Activated CD4-positive, alpha-beta T cell treated with anti-CD3 and anti-CD28 coated beads, Interleukin-2, amount 50 U/mL, for 1 hour (primary cell): ENCODE data around the gene RAB17.
A peak's percentile ranks its signal among the peaks of the same experiment; 100 is the strongest.

Experiments used
- DNase-seq: peaks from one replicate; pipeline ENCODE4 v3.0.0-alpha.2; 2020

RAB17 gene, protein sequence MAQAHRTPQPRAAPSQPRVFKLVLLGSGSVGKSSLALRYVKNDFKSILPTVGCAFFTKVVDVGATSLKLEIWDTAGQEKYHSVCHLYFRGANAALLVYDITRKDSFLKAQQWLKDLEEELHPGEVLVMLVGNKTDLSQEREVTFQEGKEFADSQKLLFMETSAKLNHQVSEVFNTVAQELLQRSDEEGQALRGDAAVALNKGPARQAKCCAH

DNA sequence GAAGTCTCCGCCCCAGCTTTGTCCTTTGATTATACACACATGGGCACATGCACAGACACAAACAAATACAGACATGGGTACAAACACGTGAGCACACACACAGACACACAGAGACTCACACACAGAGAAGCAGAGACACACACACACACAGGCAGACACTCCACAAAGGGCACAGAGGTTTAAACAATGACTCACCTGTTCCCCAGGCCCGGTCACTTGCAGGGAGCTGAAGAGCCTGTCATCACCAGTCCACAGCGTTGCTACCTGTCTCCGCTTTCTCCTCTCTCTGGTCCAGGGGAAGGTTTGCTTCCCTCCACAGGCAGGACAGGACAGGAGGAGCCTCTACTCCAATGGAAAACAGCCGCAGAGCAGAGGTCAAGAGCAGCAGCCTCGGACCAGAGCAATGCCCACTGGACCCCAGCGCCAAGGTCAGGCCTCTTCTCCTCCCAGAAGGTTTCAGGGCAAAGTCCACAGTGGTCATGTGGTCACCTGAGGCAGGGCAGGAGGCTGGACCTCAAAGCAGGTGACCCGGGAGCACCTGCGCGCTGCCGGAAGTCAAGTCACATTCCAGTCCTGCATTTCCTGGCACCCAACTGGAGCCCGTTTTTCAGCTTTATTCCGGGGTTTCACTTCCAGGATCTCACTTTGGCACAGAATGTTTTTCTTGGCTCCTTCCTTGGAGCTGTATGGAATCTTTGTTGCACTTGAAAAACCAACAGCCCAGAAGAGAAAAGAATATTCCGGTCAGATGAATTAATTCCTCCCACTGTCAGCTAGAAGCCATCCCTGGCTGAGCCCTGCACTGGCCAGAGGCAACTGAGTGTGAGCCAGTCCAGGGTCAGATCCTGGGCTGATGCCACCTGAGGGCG lies at the start of gene RAB17:
Gene RAB17, minus strand, starts transcription at position 463 of the 869 bp plus-strand sequence. CDS start 4,580 bp downstream, outside the sequence.
- DNase-seq, result no peak

- no peak for DNase-seq
These were observed 49.3 kb upstream of the RAB17 start for GRCh38 chr2:237639836-237640220.

- DNase-seq, result no peak
These were observed 48.7 kb upstream of the RAB17 start for GRCh38 chr2:237639052-237639835.

DNA sequence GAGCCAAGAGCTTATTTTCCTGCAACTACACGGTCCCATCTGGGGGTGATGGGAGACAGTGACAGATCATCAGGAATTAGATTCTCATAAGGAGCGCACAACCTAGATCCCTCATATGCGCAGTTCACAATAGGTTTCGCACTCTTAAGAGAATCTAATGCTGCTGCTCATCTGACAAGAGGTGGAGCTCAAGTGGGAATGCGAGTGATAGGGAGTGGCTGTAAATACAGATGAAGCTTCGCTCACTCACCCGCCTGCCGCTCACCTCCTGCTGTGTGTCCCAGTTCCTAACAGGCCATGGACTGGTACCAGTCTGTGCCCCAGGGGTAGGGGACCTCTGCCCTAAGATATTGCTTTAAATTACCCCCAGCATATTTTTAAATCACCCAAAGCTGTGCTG lies 47.6 kb upstream of the RAB17 start:
- DNase-seq, result no peak

GRCh38 chr2:237637429-237638135 lies 47.0 kb upstream of the RAB17 start:
- DNase-seq, result no peak

- no peak for DNase-seq
These were observed 46.0 kb upstream of the RAB17 start for GRCh38 chr2:237636578-237636977.

DNA sequence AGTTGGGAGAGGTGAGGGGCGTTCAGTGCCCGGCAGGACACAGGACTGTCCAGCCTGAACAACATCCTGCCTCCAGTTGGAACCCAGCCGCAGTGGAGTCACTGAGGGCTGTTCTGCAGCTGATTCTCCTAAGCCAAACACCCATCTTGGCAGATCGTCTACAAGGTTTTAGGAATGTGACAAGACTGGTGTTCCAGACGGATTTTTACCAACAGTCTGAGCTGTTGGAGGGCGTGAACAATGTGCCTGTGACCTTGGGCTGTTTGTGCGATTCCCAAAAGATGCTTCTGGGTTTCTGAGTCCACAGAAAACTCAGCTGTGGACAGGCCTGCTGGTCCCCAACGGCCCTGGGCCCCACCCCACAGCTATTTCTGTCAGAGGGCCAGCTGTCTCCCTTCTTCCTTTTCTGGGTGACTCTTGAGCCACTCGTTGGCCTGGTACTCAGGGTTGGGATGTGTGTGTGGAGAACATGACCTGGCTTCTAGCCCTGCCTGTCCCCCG lies 42.6 kb upstream of the RAB17 start:
- no peak for DNase-seq

GRCh38 chr2:237631801-237632585 lies 41.5 kb upstream of the RAB17 start:
- no peak for DNase-seq

DNA sequence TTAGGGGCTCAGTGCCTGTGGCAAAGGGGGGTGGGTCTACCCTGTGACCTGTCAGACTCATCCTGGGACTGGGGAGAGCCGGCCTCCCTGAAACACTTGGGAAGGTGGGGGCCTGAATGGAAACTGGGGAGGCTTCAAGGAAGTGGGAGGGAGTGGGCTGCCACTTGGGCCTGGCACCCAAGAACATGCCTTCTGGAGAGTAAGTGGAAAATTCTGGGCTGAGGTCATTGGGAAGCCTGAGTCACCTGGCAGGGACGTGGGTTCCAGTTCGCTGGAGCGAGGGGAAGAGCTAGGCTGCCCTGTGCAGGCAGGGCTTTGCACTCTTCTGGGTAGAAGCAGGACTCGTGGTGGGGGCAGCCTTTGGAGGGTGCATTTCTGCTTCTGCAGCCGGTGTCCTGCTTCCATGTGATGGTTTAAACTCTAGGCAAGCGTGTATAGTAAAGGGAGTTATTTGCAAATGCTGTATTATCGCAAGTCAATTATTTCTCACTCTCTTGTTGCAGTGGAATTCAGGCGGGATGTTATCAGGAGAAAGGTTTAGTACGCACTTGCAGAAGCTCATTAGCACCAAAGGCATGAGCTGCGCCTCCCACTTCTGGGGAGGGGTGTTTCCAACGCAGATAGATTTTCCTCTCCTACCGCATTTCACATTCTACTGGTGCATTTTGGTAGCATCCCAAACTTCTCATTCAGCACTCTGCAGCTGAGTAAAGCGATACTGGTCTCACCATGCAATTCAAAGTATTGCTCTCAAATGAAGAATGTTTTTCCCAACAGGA lies 40.7 kb upstream of the RAB17 start:
- DNase-seq, result no peak

GRCh38 chr2:237630216-237631000 lies 39.9 kb upstream of the RAB17 start:
- DNase-seq, result no peak

DNA sequence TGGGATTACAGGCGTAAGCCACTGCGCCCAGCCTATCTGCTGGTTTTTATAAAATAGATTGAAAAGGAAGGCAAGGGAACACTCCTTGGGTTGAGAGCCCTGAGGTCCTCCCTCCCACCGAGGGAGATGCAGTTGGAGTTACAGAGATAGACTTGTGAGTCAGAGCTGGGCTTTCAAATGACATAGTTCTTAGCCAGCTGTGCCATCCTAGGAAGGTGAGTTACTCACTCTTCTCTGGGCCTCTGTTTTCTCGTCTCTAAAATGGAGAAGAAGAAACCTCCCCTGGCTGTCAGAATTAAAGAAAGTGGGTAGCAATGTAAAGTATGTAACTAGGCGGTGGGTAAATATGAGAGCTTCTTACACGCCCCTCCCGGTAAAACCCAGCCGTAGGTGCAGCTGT lies 39.2 kb upstream of the RAB17 start:
- no peak for DNase-seq

GRCh38 chr2:237629188-237629534 lies 38.6 kb upstream of the RAB17 start:
- DNase-seq, result no peak

GRCh38 chr2:237628247-237629187 lies 38.0 kb upstream of the RAB17 start:
- no peak for DNase-seq

DNA sequence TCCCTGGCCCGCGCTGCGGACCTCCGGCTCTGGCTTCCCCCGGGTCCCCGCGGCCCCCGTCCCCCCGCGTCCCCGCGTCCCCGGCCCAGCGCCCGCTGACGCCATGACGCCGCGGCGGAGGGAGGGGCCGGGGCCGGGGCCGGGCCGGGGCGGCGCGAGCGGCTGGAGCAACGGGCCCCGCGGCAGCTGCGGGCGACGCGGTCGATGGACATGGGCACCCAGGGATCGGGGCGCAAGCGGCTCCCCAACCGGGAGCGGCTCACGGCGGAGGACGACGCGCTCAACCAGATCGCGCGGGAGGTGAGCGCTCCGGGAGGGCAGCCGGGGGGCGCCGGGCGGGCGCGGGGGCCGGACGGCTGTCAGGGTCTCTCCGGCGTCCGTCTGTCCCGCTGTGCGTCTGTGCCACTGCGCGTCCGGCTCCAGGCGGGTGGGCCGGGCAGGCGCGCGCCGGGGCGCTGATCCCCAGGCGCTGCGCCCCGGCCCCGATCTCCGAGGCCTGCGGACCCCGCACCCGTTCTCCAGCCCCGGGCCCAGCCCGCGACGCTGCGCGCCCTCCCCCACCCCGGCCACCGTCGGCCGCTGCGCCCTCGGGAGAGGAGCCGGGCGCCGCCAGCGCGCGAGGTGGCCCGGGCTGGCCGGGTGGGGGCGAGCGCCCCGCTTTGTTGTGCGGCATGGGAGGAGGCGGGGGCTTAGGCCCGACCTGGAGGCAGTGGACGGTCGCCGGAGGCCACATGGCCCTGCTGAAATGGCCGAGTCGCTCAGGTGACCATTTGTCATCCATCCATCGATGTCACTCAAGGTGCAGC lies 37.1 kb upstream of the RAB17 start, which contains the start of gene LRRFIP1:
Gene LRRFIP1, plus strand, starts transcription at position 147 of the 806 bp plus-strand sequence. Its CDS starts 58 bp downstream, at position 205.
- DNase-seq, result peak; percentile 11

GRCh38 chr2:237626813-237627440 lies 36.4 kb upstream of the RAB17 start:
- no peak for DNase-seq

DNA sequence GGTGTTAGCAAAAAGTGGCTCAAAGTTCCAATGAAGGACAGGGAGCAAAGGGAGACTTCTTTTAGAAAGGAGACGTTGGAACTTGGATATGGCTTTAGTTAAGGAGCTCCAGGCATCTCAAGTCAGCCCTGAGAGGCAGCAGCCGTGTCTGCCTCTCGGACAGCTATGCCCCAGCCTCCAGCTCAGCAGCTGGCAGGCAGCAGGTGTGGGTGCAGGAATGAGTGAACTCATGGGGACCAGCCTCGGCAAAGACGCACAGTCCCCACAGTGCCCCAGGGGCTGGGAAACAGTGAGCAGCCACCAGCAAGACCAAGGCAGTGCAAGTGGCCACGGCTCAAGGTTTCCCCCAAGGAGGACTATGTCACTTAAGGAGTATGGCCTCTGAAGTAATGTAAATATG lies 35.2 kb upstream of the RAB17 start:
- no peak for DNase-seq

- no peak for DNase-seq
These were observed 34.7 kb upstream of the RAB17 start for GRCh38 chr2:237625216-237625705.
